Sigmoid colon (tissue), 4 donors: ENCODE results near the gene LEMD2.

Experiments used
- EP300 ChIP-seq, 4 donors: sonication (generic); formaldehyde crosslinking; IDR thresholded peaks; one replicate each; pipeline ENCODE4 v1.6.1; 2017; ENCODE audit warnings: antibody characterized with exemption in 4 of 4
- POLR2A ChIP-seq, 2 donors: fragments of 450-650 bp; IDR thresholded peaks; one replicate each; pipeline ENCODE4 v1.6.1; 2016; ENCODE audit warnings: antibody characterized with exemption in 2 of 2, mild to moderate bottlenecking in 2 of 2, moderate library complexity in 2 of 2
- POLR2AphosphoS5 ChIP-seq, 4 donors: sonication (generic); formaldehyde crosslinking; IDR thresholded peaks; one replicate each; pipeline ENCODE4 v1.6.1; 2017; ENCODE audit warnings: antibody characterized with exemption in 4 of 4
- TF ChIP-seq, protein P1 (sequence below), 4 experiments: fragments of 450-650 bp in 3 of 4; fragments of 200-600 bp in 1 of 4; IDR thresholded peaks; one replicate each; pipeline ENCODE4 v1.5.1; 2016 to 2019; ENCODE audit warnings: antibody characterized with exemption in 4 of 4, mild to moderate bottlenecking in 3 of 4, moderate library complexity in 2 of 4

DNA sequence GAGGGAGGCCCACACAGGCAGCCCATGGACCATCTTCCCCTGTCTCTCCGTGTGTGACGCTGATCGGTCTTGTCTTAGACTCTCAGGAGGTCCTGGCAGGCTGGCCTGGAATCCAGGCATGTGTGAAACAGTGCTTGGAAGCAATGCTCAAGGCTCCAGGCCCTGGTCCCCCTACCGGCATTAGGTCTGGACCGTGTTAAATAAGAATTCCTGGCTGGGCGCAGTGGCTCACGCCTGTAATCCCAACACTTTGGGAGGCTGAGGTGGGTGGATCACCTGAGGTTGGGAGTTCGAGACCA is 55.3 kb downstream of the LEMD2 start:
- TF ChIP-seq, protein P1, sequence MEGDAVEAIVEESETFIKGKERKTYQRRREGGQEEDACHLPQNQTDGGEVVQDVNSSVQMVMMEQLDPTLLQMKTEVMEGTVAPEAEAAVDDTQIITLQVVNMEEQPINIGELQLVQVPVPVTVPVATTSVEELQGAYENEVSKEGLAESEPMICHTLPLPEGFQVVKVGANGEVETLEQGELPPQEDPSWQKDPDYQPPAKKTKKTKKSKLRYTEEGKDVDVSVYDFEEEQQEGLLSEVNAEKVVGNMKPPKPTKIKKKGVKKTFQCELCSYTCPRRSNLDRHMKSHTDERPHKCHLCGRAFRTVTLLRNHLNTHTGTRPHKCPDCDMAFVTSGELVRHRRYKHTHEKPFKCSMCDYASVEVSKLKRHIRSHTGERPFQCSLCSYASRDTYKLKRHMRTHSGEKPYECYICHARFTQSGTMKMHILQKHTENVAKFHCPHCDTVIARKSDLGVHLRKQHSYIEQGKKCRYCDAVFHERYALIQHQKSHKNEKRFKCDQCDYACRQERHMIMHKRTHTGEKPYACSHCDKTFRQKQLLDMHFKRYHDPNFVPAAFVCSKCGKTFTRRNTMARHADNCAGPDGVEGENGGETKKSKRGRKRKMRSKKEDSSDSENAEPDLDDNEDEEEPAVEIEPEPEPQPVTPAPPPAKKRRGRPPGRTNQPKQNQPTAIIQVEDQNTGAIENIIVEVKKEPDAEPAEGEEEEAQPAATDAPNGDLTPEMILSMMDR (IDR thresholded peaks at IDR 0.05), result no peak
- TF ChIP-seq POLR2A (IDR thresholded peaks at IDR 0.05), result no peak
- TF ChIP-seq EP300 (IDR thresholded peaks at IDR 0.05), result no peak
- no peak for TF ChIP-seq POLR2AphosphoS5 (IDR thresholded peaks at IDR 0.05)
